ENCODE results near the gene PGM1.

Gene PGM1

GRCh38 chr1:63601061-63601460, 7.8 kb downstream of the PGM1 start:
- DNase-seq (ENCODE audit: low spot score): no peak

DNA sequence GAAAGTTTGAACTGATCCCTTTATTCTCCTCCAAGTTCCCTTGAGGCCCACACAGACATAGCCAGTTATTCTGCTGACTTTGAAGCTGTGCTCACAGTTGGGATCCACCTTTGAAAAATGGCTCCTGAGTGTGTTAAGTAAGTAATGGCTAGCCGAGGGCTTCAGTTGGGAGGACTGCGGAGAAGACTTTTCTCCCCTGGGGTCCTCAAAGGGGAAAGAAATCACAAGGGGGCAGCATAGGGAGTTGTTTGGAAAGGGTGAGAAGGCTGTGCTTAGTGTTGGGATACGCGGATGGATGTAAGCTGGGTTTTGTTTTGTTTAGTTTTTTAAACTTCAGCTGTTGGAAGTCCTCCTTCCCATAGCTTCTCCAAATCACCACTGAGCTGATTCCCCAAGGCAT, 8.3 kb downstream of the PGM1 start:
- DNase-seq (ENCODE audit: low spot score): no peak

GRCh38 chr1:63601912-63602311, 8.7 kb downstream of the PGM1 start:
- DNase-seq (ENCODE audit: low spot score): no peak

DNA sequence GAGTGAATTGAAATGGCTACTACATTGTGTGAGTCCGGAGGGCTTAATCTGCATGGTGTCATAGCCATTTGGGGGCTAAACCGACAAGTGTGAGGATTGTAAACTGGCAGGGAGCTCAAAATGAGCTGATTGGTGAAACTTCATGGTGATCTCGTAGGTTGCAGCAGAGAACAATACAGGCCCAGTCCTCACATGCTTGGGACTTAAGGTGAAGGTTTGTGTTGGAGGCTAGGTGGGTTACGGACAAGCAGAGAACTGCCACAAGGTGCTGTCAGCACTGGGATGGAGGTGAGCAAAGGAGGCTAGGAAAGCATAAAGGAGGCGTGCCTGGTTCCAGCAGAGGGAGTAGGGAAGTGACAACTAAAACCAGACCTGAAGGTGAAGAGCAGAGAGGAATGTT, 9.4 kb downstream of the PGM1 start:
- no peak for DNase-seq (ENCODE audit: low spot score)

DNA sequence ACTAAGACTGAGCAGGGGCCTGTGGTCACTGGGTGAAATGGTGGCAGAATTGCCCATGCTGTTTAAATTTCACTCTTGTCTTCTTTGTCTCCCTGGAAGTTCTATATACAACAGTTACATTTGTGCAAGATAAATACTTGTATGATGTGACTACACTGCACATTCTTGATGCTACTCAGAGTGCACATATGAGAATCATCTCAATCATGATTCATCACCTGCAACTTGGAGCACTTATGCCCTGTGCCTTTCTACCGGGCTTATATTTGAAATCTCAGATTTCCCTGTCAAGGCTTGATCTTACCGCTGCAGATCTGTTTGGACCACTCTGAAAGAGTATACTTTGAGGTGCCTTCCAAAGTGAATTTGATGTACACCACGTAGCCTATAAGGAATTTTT, 10.6 kb downstream of the PGM1 start:
- DNase-seq (ENCODE audit: low spot score): no peak

DNA sequence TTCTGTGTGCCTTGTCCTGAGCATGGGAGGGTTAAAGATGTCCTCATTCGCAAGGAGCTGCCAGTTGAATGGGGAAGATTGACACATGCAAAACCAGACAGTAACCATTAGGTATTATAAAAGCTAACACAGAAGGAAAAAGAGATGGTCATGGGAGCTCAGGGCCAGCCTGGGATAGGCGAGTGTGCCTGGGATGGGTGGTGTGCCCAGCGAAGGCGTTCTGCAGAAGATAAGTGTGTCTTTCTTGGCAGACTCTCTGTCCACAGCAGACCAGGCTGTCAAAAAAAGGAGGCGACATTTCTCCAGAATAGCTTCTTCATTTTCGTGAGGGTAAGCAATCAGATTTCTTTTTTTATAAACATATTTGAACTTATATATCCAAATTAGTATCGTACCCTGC, 14.1 kb downstream of the PGM1 start:
- DNase-seq (ENCODE audit: low spot score): no peak

- peak; percentile 77 for DNase-seq (ENCODE audit: low spot score)
These were observed 18.0 kb downstream of the PGM1 start for GRCh38 chr1:63611231-63611630.

DNA sequence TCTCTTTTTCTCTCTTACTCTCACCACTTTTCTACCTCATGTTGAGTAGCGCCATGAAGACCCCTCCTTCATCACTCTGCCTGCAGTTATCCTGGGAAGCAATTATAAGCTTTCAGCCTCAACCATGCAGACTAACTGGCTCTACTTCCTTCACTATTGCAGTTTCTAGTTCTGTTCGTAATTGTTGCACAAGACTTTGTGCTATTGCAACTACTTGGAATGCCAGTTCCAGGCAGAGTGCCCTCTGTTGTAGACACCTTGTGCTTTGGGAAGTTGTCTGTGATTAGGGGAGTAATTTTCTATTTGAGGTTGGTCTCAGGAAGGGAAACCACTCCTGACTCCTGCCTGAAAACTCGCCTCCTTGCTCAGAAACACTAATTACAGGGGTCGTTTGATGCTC, 19.4 kb downstream of the PGM1 start:
- DNase-seq (ENCODE audit: low spot score): no peak

DNA sequence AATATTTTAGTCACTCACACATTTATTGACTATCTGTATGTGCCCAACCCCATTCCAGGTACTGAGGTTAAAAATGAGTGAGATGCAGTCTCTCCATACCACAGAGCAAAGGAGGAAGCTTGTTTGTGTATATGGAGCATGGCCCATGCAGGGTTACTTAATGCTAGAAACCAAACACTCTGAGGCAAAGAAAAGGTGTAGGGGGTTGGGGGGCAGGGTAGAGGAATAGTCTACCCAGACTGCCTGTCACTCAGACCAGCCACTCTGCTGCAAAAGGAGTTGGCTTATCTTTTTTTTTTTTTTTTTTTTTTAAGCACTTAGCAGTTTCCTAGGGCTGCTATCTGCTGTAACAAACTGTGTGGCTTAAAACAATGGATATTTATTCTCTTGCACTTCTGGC, 19.8 kb downstream of the PGM1 start:
- no peak for DNase-seq (ENCODE audit: low spot score)

DNA sequence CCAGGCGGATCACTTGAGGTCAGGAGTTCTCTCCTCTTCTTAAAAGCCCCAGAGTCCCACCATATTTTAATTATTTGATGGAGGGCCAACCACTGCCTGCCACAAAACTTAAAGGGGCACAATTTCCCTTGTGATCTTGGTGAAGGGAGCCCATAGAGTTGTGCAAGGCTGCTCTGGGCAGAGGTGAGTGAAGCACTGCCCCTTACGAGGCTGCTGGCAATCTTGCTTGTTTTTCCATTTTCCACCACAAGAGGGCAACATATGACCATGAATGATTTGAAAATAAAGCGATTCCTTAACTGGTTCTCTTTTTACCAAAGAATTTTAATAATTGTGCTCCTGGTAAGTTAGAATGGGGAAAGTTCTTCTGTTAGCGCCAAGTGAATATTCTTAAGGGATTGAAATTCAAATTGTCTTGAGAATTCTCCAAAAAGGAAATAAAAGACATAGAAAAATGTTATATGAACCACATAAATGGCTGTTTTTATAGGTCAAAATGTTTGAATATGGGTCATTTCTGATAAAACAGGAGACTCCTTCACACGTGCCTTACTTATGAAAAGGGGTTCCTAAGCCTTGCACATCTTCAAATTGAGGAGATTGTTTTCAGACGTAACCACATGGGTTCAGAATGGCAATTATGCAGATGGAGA, 22.7 kb downstream of the PGM1 start:
- peak; percentile 52 for DNase-seq (ENCODE audit: low spot score)

DNA sequence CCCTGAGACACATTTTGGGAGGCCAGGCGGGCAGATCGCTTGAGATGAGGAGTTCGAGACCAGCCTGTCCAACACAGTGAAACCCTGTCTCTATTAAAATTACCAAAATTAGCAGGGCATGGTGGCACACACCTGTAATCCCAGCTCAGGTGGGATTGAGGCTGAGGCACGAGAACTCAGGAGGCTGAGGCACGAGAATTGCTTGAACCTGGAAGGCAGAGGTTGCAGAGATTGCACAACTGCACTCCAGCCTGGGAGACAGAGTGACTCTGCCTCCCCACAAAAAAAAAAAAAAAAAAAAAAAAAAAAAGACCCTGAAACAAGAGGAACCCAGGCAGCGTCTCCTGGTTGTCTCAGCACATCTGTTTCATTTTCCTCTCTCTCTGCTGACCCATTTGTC, 24.2 kb downstream of the PGM1 start:
- no peak for DNase-seq (ENCODE audit: low spot score)

DNA sequence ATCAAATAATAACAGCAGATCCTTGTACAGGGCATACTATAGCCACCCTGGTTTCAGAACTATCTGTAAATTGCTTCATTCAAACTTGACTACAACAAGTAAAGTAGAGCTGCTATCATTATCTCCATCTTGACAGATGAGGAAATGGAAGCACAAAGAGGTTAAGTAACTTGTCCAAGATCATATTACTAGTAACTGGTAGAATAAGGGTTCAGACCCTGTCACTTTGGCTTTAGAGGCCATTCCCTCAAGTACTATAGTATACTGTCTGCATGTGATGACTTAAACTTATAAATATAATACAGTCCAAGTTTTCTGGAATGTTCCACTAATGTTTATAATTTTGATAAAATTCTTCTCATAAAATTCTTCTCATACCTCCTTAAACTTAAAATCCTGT, 24.8 kb downstream of the PGM1 start:
- no peak for DNase-seq (ENCODE audit: low spot score)

GRCh38 chr1:63619558-63619957, 26.3 kb downstream of the PGM1 start:
- DNase-seq (ENCODE audit: low spot score): no peak

DNA sequence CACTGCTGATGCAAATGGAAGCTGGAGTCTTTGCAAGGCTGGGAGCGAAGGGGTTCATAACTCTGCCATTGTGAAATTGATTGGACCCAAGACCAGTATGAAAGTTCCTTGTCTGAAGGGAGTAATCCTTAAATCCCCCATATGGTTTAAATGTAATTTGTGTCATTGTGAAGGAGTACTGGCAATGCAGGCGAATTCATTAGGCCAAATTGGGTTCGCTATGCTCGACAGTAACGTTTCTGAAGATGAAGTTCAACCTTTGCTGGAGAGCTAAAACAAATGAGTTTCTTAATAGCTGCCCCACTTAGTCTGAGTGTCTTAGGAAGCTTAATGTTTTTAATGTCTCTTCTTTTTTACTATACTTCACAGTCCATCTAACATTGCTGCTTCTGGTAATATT, 27.5 kb downstream of the PGM1 start:
- DNase-seq (ENCODE audit: low spot score): no peak

- no peak for DNase-seq (ENCODE audit: low spot score)
These were observed 27.9 kb downstream of the PGM1 start for GRCh38 chr1:63621075-63621474.

- DNase-seq (ENCODE audit: low spot score): no peak
These were observed 28.5 kb downstream of the PGM1 start for GRCh38 chr1:63621698-63622097.

GRCh38 chr1:63622849-63623566, 29.8 kb downstream of the PGM1 start:
- no peak for DNase-seq (ENCODE audit: low spot score)

DNA sequence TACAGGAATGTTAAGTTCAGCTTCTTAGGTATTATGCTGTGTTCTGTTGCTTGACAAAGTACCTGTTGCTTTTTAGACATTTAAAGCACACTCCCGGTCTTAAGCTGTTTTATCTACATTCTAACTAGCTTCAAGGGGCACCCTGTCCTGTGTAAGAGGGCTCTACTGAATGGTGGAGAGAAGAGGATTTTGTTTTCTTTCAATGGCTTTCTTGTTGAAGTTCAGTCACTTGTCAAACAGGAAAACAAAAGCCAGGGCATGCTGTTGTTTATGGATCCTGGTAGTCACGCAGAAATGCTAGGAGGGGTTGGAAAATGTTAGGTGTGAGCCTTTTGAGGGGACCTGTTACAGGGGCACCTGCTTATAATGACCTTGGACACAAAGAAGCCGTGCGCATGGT, 30.7 kb downstream of the PGM1 start:
- DNase-seq (ENCODE audit: low spot score): no peak

DNA sequence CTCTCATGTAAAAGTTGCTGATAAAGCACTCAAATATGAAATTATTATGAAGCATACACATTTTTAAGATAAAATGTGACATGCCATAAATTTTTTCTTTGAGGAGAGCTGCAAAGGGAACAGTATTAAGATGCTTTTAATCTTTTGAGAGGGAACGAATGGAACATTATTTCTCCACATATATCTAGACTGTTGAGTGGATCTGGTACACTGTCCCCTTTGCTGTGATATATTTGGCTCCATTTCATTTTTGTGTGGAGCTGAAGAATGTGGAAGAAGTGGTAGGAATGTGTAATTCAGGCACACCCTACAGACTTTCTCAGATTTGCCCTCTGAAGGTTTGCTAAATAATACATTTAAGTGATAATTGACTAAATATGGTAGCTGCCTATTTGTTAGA, 31.7 kb downstream of the PGM1 start:
- DNase-seq (ENCODE audit: low spot score): peak; percentile 22

DNA sequence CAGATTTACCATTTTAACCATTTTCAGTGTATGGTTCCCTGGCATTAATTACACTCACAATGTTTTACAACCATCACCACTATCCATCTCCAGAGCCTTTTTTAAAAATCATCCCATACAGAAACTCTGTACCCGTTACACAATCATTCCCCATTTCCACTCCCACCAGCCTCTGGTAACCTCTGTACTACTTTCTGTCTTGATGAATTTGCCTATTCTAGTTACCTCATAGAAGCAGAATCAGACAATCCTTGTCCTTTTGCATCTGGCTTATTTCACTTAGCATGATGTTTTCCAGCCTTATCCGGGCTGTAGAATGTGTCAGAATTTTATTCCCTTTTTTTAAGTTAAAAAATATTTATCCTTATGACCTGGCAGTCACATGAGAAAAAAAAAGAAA, 33.0 kb downstream of the PGM1 start:
- DNase-seq (ENCODE audit: low spot score): no peak

GRCh38 chr1:63628607-63629006, 35.4 kb downstream of the PGM1 start:
- no peak for DNase-seq (ENCODE audit: low spot score)

DNA sequence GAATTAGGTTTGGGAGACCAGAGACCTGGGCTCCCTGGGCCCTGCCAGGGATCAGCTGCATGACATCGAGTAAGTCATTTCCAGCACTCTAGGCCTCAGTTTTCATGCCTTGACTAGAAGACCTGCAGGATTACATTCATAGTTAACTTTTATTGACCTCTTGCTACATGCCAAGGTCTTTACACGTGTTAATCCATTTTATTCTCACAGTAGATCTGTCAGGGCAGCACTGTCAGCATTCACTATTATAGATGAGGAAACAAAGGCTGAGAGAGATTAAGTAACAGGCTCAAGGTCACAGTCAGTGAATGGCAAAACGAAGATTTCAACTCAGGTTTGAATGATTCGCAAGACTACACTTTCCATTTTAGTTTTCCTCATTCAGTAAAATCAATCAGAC, 37.0 kb downstream of the PGM1 start:
- no peak for DNase-seq (ENCODE audit: low spot score)

- DNase-seq (ENCODE audit: low spot score): no peak
These were observed 37.5 kb downstream of the PGM1 start for GRCh38 chr1:63630666-63631065.

DNA sequence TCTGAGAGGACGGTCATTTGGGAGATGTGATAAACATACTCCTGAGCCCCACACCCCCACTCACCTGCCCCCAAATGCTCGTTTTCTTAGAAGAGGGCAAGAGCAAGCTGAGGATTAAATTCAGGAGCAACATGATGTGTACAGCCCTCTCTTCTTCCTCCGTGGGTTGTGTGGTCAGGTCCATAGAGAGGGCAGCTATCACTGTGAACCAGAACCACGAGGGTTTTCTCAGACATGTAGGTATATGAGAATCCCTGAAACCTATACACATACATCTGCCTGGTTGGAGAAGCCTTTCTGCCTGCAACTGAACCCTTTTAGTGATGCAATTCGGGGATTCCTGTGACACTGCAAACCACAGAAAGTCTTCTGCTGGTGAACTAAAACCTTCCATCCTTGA, 38.9 kb downstream of the PGM1 start:
- no peak for DNase-seq (ENCODE audit: low spot score)
